ENCODE data around the gene UNC45A. TPM values are rescaled to one million over a fixed set of nuclear protein-coding genes. Genes with fewer than 3 reads are reported as not detected.

Gene UNC45A
- total RNA-seq: 81.5 and 91.3 TPM in 2 replicates

GRCh38 chr15:90934949-90935751 is at the start of gene UNC45A:
Gene UNC45A, plus strand, starts transcription at chr15:90935285. Its CDS starts 40 bp downstream, at chr15:90935325.

GRCh38 chr15:90902840-90903732 is 32.0 kb upstream of the UNC45A start, which contains the start of gene MAN2A2:
Gene MAN2A2, plus strand, starts transcription at chr15:90903302. Its CDS starts 906 bp downstream, at chr15:90904208.

GRCh38 chr15:90931828-90932659 is 3.0 kb upstream of the UNC45A start, which contains the start of gene HDDC3:
Gene HDDC3, minus strand, starts transcription at chr15:90932549. Its CDS starts 9 bp downstream, at chr15:90932540.

GRCh38 chr15:90954712-90955623 is 19.9 kb downstream of the UNC45A start, which contains the start of gene RCCD1:
Gene RCCD1, plus strand, starts transcription at chr15:90954884. Its CDS starts 1,851 bp downstream, at chr15:90956735.

GRCh38 chr15:90994417-90995311 is 59.6 kb downstream of the UNC45A start, which contains the start of gene PRC1:
Gene PRC1, minus strand, starts transcription at chr15:90994535. Its CDS starts 118 bp downstream, at chr15:90994417.

Other genes with a start within 250 kb of the UNC45A start
- 0.71 and 0.74 TPM in 2 replicates for gene BLM, start 217.9 kb upstream of the UNC45A start, total RNA-seq
- 25.7 and 30.1 TPM in 2 replicates for gene FURIN, start 66.7 kb upstream of the UNC45A start, total RNA-seq
- 23.8 and 25.2 TPM in 2 replicates for gene FES, start 50.8 kb upstream of the UNC45A start, total RNA-seq
- gene MAN2A2, start 32.0 kb upstream of the UNC45A start, total RNA-seq: 8.5 and 17.6 TPM in 2 replicates
- 10.0 and 11.0 TPM in 2 replicates for gene HDDC3, start 2.7 kb upstream of the UNC45A start, total RNA-seq
- 7.3 and 11.0 TPM in 2 replicates for gene RCCD1, start 19.6 kb downstream of the UNC45A start, total RNA-seq
- gene PRC1, start 59.2 kb downstream of the UNC45A start, total RNA-seq: 21.9 and 22.1 TPM in 2 replicates
- gene VPS33B, start 87.3 kb downstream of the UNC45A start, total RNA-seq: 10.0 and 13.6 TPM in 2 replicates
- under 0.01 and 0.18 TPM in 2 replicates for gene SV2B, start 165.0 kb downstream of the UNC45A start, total RNA-seq